Measurements from ENCODE around the gene ELOB. TPM values are rescaled to one million over a fixed set of nuclear protein-coding genes. Genes with fewer than 3 reads are reported as not detected.
A peak's percentile ranks its signal among the peaks of the same experiment; 100 is the strongest.

ELOB gene
- total and polyA plus RNA-seq, 2 of the 8 experiments (the other 6 are each of a cell fraction or from before 2014, with no cell fraction given): 237 to 1,357 TPM

DNA sequence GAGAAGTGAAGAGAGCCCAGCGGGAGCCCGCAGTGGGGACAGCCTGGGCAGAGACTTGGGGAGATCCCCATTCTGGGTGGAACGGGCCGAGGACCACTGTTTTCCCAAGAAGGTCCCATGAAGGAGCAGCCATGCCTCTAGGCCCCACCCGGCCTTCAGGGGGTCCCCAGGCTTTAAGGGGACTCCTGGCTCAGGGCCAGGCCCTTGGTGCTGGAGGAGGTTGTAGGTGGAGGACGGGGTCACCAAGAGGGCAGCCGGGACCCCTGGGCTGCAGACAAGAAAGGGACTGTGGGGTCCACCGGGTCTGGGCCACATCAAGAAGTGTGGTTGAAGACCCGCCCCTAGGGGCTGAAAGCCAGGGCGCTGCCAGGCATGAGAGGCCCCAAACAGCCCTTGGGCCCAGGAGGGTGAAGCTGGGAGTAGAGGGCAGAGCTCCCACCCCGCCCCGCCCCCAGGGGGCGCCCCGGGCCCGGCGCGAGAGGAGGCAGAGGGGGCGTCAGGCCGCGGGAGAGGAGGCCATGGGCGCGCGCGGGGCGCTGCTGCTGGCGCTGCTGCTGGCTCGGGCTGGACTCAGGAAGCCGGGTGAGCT, 39.8 kb upstream of the ELOB start, which contains the start of gene PRSS21:
Gene PRSS21 (plus strand): TSS at position 487 of the 589 bp plus-strand sequence. CDS start 32 bp downstream, at position 519.
- Histone ChIP-seq H3K4me3 (ENCODE audit: extremely low read depth in 1 of 4, insufficient read depth in 2 of 4, low read depth in 3 of 4, low read length in 4 of 4) (no peak within 1 kb of the TSS), H4K5ac (ENCODE audit: insufficient read length, low read depth, low read length) (no peak within 1 kb of the TSS), H4K91ac (replicated peaks; ENCODE audit: insufficient read length, low read length) (peak within 1 kb of the TSS; percentile 65), H2BK20ac (ENCODE audit: low read length) (no peak within 1 kb of the TSS), H2BK120ac (replicated peaks; ENCODE audit: low read depth, low read length) (no peak within 1 kb of the TSS), H3K56ac (replicated peaks; ENCODE audit: insufficient read length, low read depth, low read length) (no peak within 1 kb of the TSS), H3K27me3 (replicated peaks in 1 of 4; ENCODE audit: control insufficient read depth in 3 of 4, extremely low read depth in 1 of 4, insufficient read depth in 3 of 4, low read length in 3 of 4) (0 out of 7 replicates have a peak, but pooled peaks cover 0 to 2% (median 0%) of the 10 kb centered on the region in 4 experiments), H3K9me3 (ENCODE audit: insufficient read depth in 2 of 2, low read depth in 1 of 2, low read length in 1 of 2) (no peaks in the 10 kb centered on the region), H3K27ac (ENCODE audit: low read depth, low read length) (no peak within 1 kb of the TSS), H3K9ac (replicated peaks in 1 of 4; ENCODE audit: extremely low read depth in 1 of 4, low read depth in 3 of 4, low read length in 3 of 4) (no peak within 1 kb of the TSS), H2BK15ac (ENCODE audit: low read length) (no peak within 1 kb of the TSS; the same call in 1 of the 2 replicates), H4K20me1 (replicated peaks in 1 of 2; ENCODE audit: control insufficient read depth in 1 of 2, insufficient read depth in 2 of 2, low read length in 2 of 2) (no peaks in the 10 kb centered on the region), H3K4me1 (replicated peaks in 1 of 4; ENCODE audit: control insufficient read depth in 3 of 4, insufficient read depth in 4 of 4, low read length in 3 of 4) (peaks cover 0 to 9% (median 1%) of the 10 kb centered on the region in 4 experiments; a peak in 2 of 7 replicates), H2AK5ac (ENCODE audit: low read depth, low read length) (0 out of 2 replicates have a peak within 1 kb of the TSS, but pooled peaks have one; percentile 19), H3K18ac (ENCODE audit: extremely low read depth, low read length) (no peak within 1 kb of the TSS; the same call in 1 of the 2 replicates), H2AFZ (ENCODE audit: low read length) (peak within 1 kb of the TSS; percentile 62; the same call in 1 of the 2 replicates), H4K8ac (ENCODE audit: extremely low read depth, insufficient read depth, low read length) (0 out of 2 replicates have a peak within 1 kb of the TSS, but pooled peaks have one; percentile 3), H3K23me2 (ENCODE audit: low read depth, low read length) (no peaks in the 10 kb centered on the region), H3K23ac (ENCODE audit: insufficient read length) (no peak within 1 kb of the TSS), H2BK12ac (ENCODE audit: low read depth, low read length) (peak within 1 kb of the TSS; percentile 23; the same call in 1 of the 2 replicates), H3K36me3 (ENCODE audit: control insufficient read depth in 2 of 4, insufficient read depth in 4 of 4, low read length in 3 of 4) (no peaks in the 10 kb centered on the region), H2BK5ac (ENCODE audit: low read depth, low read length) (no peak within 1 kb of the TSS), H3K79me2 (ENCODE audit: control insufficient read depth in 1 of 2, insufficient read depth in 2 of 2, low read length in 2 of 2) (no peaks in the 10 kb centered on the region), H3K79me1 (ENCODE audit: low read depth, low read length) (no peaks in the 10 kb centered on the region), H3K4ac (replicated peaks; ENCODE audit: insufficient read length, low read depth, low read length) (peak within 1 kb of the TSS; percentile 14), H3K4me2 (ENCODE audit: insufficient read depth in 1 of 2, low read depth in 2 of 2, low read length in 2 of 2) (no peak within 1 kb of the TSS), H3K14ac (ENCODE audit: insufficient read length) (no peak within 1 kb of the TSS)
- DNase-seq (ENCODE audit: low read depth in 1 of 2, low spot score in 2 of 2) (peak in 1 of 2 experiments; percentile 83), FAIRE-seq (no peak)
- CTCF ChIA-PET (ENCODE audit: partially characterized antibody): interaction anchor here (0.7 to 2.0 kb wide), 6 partner anchors 9 to 145 kb away, joined by 3 to 9 read pairs (median 4); no protein-coding TSS in a partner anchor
- WGBS, 2 experiments (ENCODE audit: extremely low coverage in 1 of 2, insufficient coverage in 1 of 2, insufficient read length in 1 of 2, insufficient replicate concordance in 2 of 2, low coverage in 1 of 2, low lambda C conversion rate in 2 of 2, missing lambda C conversion rate in 1 of 2): 91% methylated on average over 10 of the region's 28 CpGs; no CpG with 5 or more reads in 1 of the 2 experiments
- POLR2A ChIA-PET (ENCODE audit: partially characterized antibody): interaction anchor here (1.1 to 1.2 kb wide), 2 partner anchors 39 to 43 kb away, joined by 4 to 5 read pairs; no protein-coding TSS in a partner anchor
- TF ChIP-seq GABPA (IDR thresholded peaks at IDR 0.05; ENCODE audit: borderline replicate concordance, insufficient read depth, low read length) (0 out of 2 replicates have a peak, but pooled peaks have one; percentile 50), RAD21 (IDR thresholded peaks at IDR 0.05 in 1 of 2, conservative IDR thresholded peaks at IDR 0.05 in 1 of 2; ENCODE audit: low read depth in 2 of 2, low read length in 2 of 2) (peak; percentile 21 to 47; a peak in 3 of 4 replicates), CBX5 (IDR thresholded peaks at IDR 0.05; ENCODE audit: low read depth, low read length) (no peak), CREB1 (IDR thresholded peaks at IDR 0.05) (no peak), CBX8 (IDR thresholded peaks at IDR 0.05; ENCODE audit: borderline replicate concordance, low read depth, low read length) (no peak), MAFK (IDR thresholded peaks at IDR 0.05; ENCODE audit: low read depth, low read length) (no peak), NRF1 (IDR thresholded peaks at IDR 0.05; ENCODE audit: low read depth, low read length) (no peak), POLR2A (IDR thresholded peaks at IDR 0.05; ENCODE audit: control extremely low read depth in 1 of 2, low read depth in 2 of 2, low read length in 2 of 2) (no peak), TAF7 (optimal IDR thresholded peaks at IDR 0.05; ENCODE audit: borderline replicate concordance, low read depth, low read length) (no peak), KDM1A (IDR thresholded peaks at IDR 0.05; ENCODE audit: borderline replicate concordance, low read length) (no peak), BACH1 (IDR thresholded peaks at IDR 0.05; ENCODE audit: low read length) (no peak), POLR2AphosphoS5 (IDR thresholded peaks at IDR 0.05; ENCODE audit: low read depth, low read length) (no peak), TAF1 (IDR thresholded peaks at IDR 0.05; ENCODE audit: low read depth, low read length) (no peak)
